HUES64 (cell line): ENCODE measurements around the gene ANKRD11.
A peak's percentile ranks its signal among the peaks of the same experiment; 100 is the strongest.
"Not testable (repeated sequence)": the region's sequence is repeated elsewhere in the genome, so short reads cannot be mapped to it uniquely, and the experiment has no call there.

ENCODE experiments used
- H3K27ac ChIP-seq: 2 replicates; pipeline ENCODE4 v1.7.0; 2013; ENCODE audit warnings: low read depth, low read length, inconsistent platforms
- H3K27me3 ChIP-seq: 2 replicates; pipeline ENCODE4 v1.6.1; 2013; ENCODE audit warnings: mild to moderate bottlenecking, low read length; ENCODE audit not compliant: insufficient read depth
- H3K36me3 ChIP-seq: 2 replicates; pipeline ENCODE4 v1.6.1; 2013; ENCODE audit warnings: mild to moderate bottlenecking, low read length; ENCODE audit not compliant: insufficient read depth
- H3K4me1 ChIP-seq: 2 replicates; pipeline ENCODE4 v1.6.1; 2013; ENCODE audit warnings: mild to moderate bottlenecking, low read length, moderate library complexity; ENCODE audit not compliant: insufficient read depth
- H3K4me3 ChIP-seq: 2 replicates; pipeline ENCODE4 v1.5.1; 2013; ENCODE audit warnings: mild to moderate bottlenecking, low read length, moderate library complexity
- H3K9ac ChIP-seq: 2 replicates; pipeline ENCODE4 v1.6.1; 2013; ENCODE audit warnings: mild to moderate bottlenecking, low read depth, low read length
- H3K9me3 ChIP-seq: 2 replicates; pipeline ENCODE4 v1.6.1; 2013; ENCODE audit warnings: low read depth, low read length; ENCODE audit not compliant: insufficient read depth
- WGBS: fragments of 150-250, 120-280 bp; methylation state at CpG from one replicate; pipeline ENCODE4 v1.1.7; 2013; ENCODE audit warnings: missing lambda C conversion rate; 5-methylcytosine and 5-hydroxymethylcytosine counted together

ANKRD11 gene

GRCh38 chr16:89334461-89334860 is 155.9 kb downstream of the ANKRD11 start:
- no peaks in the 10 kb centered on the region for H3K27me3 ChIP-seq
- no peak overlapping the region for H3K9ac ChIP-seq
- H3K4me1 ChIP-seq = peaks cover 22% of the 10 kb centered on the region
- H3K27ac ChIP-seq = no peak overlapping the region
- H3K4me3 ChIP-seq = no peak overlapping the region
- WGBS = 94% methylated on average over 12 of the region's 12 CpGs
- no peaks in the 10 kb centered on the region; the same call in 1 of the 2 replicates for H3K36me3 ChIP-seq
- no peaks in the 10 kb centered on the region for H3K9me3 ChIP-seq

DNA sequence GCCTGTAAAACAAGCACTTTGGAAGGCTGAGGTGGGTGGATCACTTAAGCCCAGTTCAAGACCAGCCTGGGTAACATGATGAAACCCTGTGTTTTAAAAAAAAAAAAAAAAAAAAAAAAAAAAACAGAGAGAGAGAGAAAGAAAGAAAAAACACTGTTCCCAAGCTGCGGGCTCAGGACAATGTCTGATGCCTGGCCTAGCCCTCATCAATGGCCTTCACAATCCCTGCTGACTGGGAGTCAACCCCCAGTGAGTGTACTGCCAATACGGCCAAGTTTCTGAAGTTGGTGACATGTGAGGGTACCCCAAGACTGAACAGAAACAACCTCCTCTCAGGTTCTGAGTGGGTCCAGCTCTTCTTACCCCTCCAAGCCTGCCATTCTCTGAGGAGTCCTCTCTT is 156.3 kb downstream of the ANKRD11 start:
- Histone ChIP-seq H3K9me3 (no peaks in the 10 kb centered on the region), H3K4me3 (no peak overlapping the region), H3K36me3 (peaks cover 2% of the 10 kb centered on the region), H3K27me3 (no peaks in the 10 kb centered on the region), H3K4me1 (peaks cover 22% of the 10 kb centered on the region), H3K9ac (no peak overlapping the region), H3K27ac (no peak overlapping the region)
- WGBS = 85% methylated on average over 2 of the region's 2 CpGs

GRCh38 chr16:89333401-89334001 is 156.9 kb downstream of the ANKRD11 start:
- H3K4me1 ChIP-seq = peaks cover 22% of the 10 kb centered on the region
- WGBS = 88% methylated on average over 12 of the region's 13 CpGs
- H3K4me3 ChIP-seq = not testable (repeated sequence)

DNA sequence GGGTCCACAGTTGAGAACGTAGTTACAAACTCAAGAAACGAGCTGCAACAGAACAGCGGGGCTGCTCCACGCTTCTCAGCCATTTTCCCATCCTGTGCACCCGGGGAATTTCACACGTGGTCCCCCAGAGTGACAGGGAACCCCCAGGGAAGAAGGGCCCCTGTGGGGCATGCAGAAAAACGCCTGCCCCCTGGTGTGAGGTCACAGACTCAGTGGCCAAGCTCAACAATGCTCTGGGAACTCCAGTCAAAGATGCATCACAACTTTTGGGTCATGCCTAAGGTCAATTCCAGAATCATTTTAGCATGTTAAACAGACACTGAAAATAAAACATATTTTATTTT is 157.5 kb downstream of the ANKRD11 start:
- 62% methylated on average over 7 of the region's 7 CpGs for WGBS
- Histone ChIP-seq H3K9ac (no peak overlapping the region), H3K27ac (0 out of 2 replicates have a peak overlapping the region, but pooled peaks have one; percentile 9), H3K9me3 (no peaks in the 10 kb centered on the region), H3K4me3 (no peak overlapping the region), H3K36me3 (peaks cover 4% of the 10 kb centered on the region), H3K27me3 (no peaks in the 10 kb centered on the region), H3K4me1 (peaks cover 26% of the 10 kb centered on the region)

More at GRCh38 chr16:89333401-89334001, 156.9 kb downstream of the ANKRD11 start:
- not testable (repeated sequence) for H3K36me3 ChIP-seq, H3K27me3 ChIP-seq, H3K27ac ChIP-seq, H3K9me3 ChIP-seq, H3K9ac ChIP-seq

GRCh38 chr16:89332243-89332901 is 158.0 kb downstream of the ANKRD11 start:
- WGBS = 78% methylated on average over 14 of the region's 14 CpGs
- H3K4me3 ChIP-seq = no peak overlapping the region
- no peak overlapping the region for H3K9ac ChIP-seq
- H3K36me3 ChIP-seq = peaks cover 4% of the 10 kb centered on the region
- no peaks in the 10 kb centered on the region for H3K9me3 ChIP-seq
- H3K27me3 ChIP-seq = no peaks in the 10 kb centered on the region
- H3K4me1 ChIP-seq = peaks cover 30% of the 10 kb centered on the region
- H3K27ac ChIP-seq = peak overlapping the region; percentile 9; the same call in 1 of the 2 replicates

GRCh38 chr16:89331371-89332109 is 158.8 kb downstream of the ANKRD11 start:
- peaks cover 39% of the 10 kb centered on the region for H3K4me1 ChIP-seq
- H3K27ac ChIP-seq = no peak overlapping the region

DNA sequence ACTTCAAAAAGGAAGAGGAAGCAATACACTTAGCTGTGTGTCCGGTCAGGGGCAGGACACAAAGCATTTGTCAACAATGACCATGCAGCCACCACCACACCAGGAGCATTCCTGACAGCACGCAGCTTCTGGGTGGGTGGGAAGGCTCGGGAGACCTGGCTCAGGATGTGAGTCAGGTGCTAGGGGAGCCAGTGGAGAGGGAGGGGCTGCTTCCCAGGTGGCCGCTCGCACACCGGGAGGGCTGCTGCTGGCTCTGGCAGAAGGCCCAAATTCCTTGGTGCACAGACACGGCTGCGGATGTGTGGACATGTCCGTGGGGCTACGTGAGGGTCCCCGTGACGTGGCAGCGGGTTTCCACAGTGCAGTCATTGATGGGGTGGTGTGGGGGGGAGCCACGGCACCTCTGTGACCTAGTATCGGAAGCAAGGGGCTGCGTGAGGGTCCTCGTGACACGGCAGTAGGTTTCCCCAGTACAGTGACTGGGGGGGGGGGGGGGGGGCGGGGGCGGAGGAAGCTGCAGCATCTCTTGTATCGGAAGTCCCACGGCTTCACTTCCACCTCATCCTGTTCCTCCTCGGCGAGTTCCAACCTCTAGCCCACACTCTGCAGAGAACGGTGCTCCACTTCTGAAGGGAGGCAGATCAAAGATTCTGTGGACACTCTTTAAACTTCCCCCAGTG is 160.0 kb downstream of the ANKRD11 start:
- WGBS = 79% methylated on average over 22 of the region's 25 CpGs
- peaks cover 4% of the 10 kb centered on the region for H3K36me3 ChIP-seq
- H3K4me1 ChIP-seq = peaks cover 45% of the 10 kb centered on the region
- no peak overlapping the region for H3K9ac ChIP-seq
- H3K9me3 ChIP-seq = no peaks in the 10 kb centered on the region
- no peaks in the 10 kb centered on the region for H3K27me3 ChIP-seq
- H3K4me3 ChIP-seq = no peak overlapping the region
- H3K27ac ChIP-seq = no peak overlapping the region

More at GRCh38 chr16:89331371-89332109, 158.8 kb downstream of the ANKRD11 start:
- no peaks in the 10 kb centered on the region for H3K27me3 ChIP-seq
- peaks cover 4% of the 10 kb centered on the region for H3K36me3 ChIP-seq
- no peak overlapping the region for H3K4me3 ChIP-seq
- no peaks in the 10 kb centered on the region for H3K9me3 ChIP-seq
- 95% methylated on average over 14 of the region's 14 CpGs for WGBS
- H3K9ac ChIP-seq = no peak overlapping the region

GRCh38 chr16:89329830-89330176 is 160.6 kb downstream of the ANKRD11 start:
- not testable (repeated sequence) for H3K4me3 ChIP-seq, H3K27ac ChIP-seq, H3K9me3 ChIP-seq, H3K9ac ChIP-seq, H3K27me3 ChIP-seq, H3K36me3 ChIP-seq
- 96% methylated on average over 3 of the region's 4 CpGs for WGBS
- H3K4me1 ChIP-seq = peaks cover 41% of the 10 kb centered on the region

GRCh38 chr16:89328412-89329400 is 161.7 kb downstream of the ANKRD11 start:
- H3K36me3 ChIP-seq, H3K27me3 ChIP-seq, H3K9ac ChIP-seq, H3K4me3 ChIP-seq, H3K9me3 ChIP-seq, H3K27ac ChIP-seq: not testable (repeated sequence)
- H3K4me1 ChIP-seq = peaks cover 37% of the 10 kb centered on the region
- WGBS = 95% methylated on average over 41 of the region's 41 CpGs

GRCh38 chr16:89326721-89327120 is 163.6 kb downstream of the ANKRD11 start:
- peak overlapping the region; percentile 29; the same call in 1 of the 2 replicates for H3K9ac ChIP-seq
- WGBS = 79% methylated on average over 7 of the region's 7 CpGs
- no peak overlapping the region for H3K4me3 ChIP-seq
- no peaks in the 10 kb centered on the region for H3K9me3 ChIP-seq
- peak overlapping the region; percentile 29; the same call in 1 of the 2 replicates for H3K27ac ChIP-seq
- H3K27me3 ChIP-seq = no peaks in the 10 kb centered on the region
- H3K4me1 ChIP-seq = peaks cover 46% of the 10 kb centered on the region
- peaks cover 4% of the 10 kb centered on the region for H3K36me3 ChIP-seq
